ENCODE data around the gene SRGAP2. TPM values are rescaled to one million over a fixed set of nuclear protein-coding genes. Genes with fewer than 3 reads are reported as not detected.
"Not testable (repeated sequence)": the region's sequence is repeated elsewhere in the genome, so short reads cannot be mapped to it uniquely, and the experiment has no call there.

Gene SRGAP2
- total RNA-seq, 1 donor from 2014 or later, result 102 TPM

GRCh38 chr1:206210802-206211201 lies 7.5 kb downstream of the SRGAP2 start:
- peak; percentile 2 for DNase-seq

GRCh38 chr1:206215600-206216392 lies 12.5 kb downstream of the SRGAP2 start:
- not testable (repeated sequence) for DNase-seq

- DNase-seq, result not testable (repeated sequence)
These were observed 14.9 kb downstream of the SRGAP2 start for GRCh38 chr1:206218285-206218684.

GRCh38 chr1:206218765-206219164 lies 15.4 kb downstream of the SRGAP2 start:
- DNase-seq, result not testable (repeated sequence)

- DNase-seq, result not testable (repeated sequence)
These were observed 16.4 kb downstream of the SRGAP2 start for GRCh38 chr1:206219514-206220331.

- DNase-seq, result peak; percentile 1
These were observed 17.1 kb downstream of the SRGAP2 start for GRCh38 chr1:206220332-206221000.

- DNase-seq, result not testable (repeated sequence)
These were observed 18.2 kb downstream of the SRGAP2 start for GRCh38 chr1:206221585-206221984.

GRCh38 chr1:206224190-206224776 lies 20.9 kb downstream of the SRGAP2 start:
- DNase-seq, result not testable (repeated sequence)

- not testable (repeated sequence) for DNase-seq
These were observed 22.0 kb downstream of the SRGAP2 start for GRCh38 chr1:206225386-206225785.

- DNase-seq, result not testable (repeated sequence)
These were observed 23.5 kb downstream of the SRGAP2 start for GRCh38 chr1:206226886-206227285.

- DNase-seq, result not testable (repeated sequence)
These were observed 25.9 kb downstream of the SRGAP2 start for GRCh38 chr1:206229286-206229685.

- peak; percentile 15 for DNase-seq
These were observed 28.6 kb downstream of the SRGAP2 start for GRCh38 chr1:206231989-206232388.

- not testable (repeated sequence) for DNase-seq
These were observed 29.8 kb downstream of the SRGAP2 start for GRCh38 chr1:206232970-206233645.

GRCh38 chr1:206234189-206234916 lies 31.0 kb downstream of the SRGAP2 start:
- DNase-seq, result not testable (repeated sequence)

- DNase-seq, result not testable (repeated sequence)
These were observed 31.8 kb downstream of the SRGAP2 start for GRCh38 chr1:206235190-206235589.

GRCh38 chr1:206240288-206240687 lies 36.9 kb downstream of the SRGAP2 start:
- DNase-seq, result not testable (repeated sequence)

- peak; percentile 33 for DNase-seq
These were observed 40.0 kb downstream of the SRGAP2 start for GRCh38 chr1:206243335-206243734.

- not testable (repeated sequence) for DNase-seq
These were observed 42.1 kb downstream of the SRGAP2 start for GRCh38 chr1:206245479-206245878.

- DNase-seq, result not testable (repeated sequence)
These were observed 43.0 kb downstream of the SRGAP2 start for GRCh38 chr1:206246129-206246886.

- not testable (repeated sequence) for DNase-seq
These were observed 47.8 kb downstream of the SRGAP2 start for GRCh38 chr1:206250953-206251681.
